Panc1 (cell line): ENCODE results near the gene AQP1. TPM values are rescaled to one million over a fixed set of nuclear protein-coding genes. Genes with fewer than 3 reads are reported as not detected.

Experiments
- ATAC-seq: fragments of 200-7000 bp; cut with Tn5 transposase; 2 replicates; pipeline ENCODE4 v1.9.1; 2020; ENCODE audit warnings: mild to moderate bottlenecking, moderate library complexity
- BruUV-seq: library from RNA; stranded (reverse); fragments of 400-500 nt; replicated peaks from 2 replicates; lab custom pipeline; 2021; lab: Mats Ljungman, UMichigan
- CTCF ChIA-PET: fragments of 300-600 bp; sonication (Branson Sonifier 250); formaldehyde crosslinking; loops from one replicate; lab custom pipeline; 2022; ENCODE audit warnings: antibody characterized with exemption; lab: Charles Lee
- POLR2A ChIA-PET: fragments of 300-600 bp; sonication (Branson Sonifier 250); formaldehyde crosslinking; loops from one replicate; lab custom pipeline; 2022; ENCODE audit warnings: antibody characterized with exemption; lab: Charles Lee
- DNase-seq: peaks from one replicate; pipeline ENCODE4 v3.0.0-alpha.2; 2010; ENCODE audit warnings: low read depth, low spot score
- H3K27ac ChIP-seq: 2 replicates; pipeline ENCODE4 v1.5.1; 2011; ENCODE audit warnings: mild to moderate bottlenecking, low read length, inconsistent platforms
- H3K27me3 ChIP-seq: fragments of 200-500 bp; sonication (Bioruptor generic); 2 replicates; pipeline ENCODE4 v1.6.0; 2014; ENCODE audit warnings: low read length, inconsistent platforms; ENCODE audit not compliant: control insufficient read depth, insufficient read depth
- H3K36me3 ChIP-seq: fragments of 200-500 bp; sonication (Bioruptor generic); 2 replicates; pipeline ENCODE4 v1.5.1; 2014; ENCODE audit warnings: inconsistent platforms, mild to moderate bottlenecking, low read length, moderate library complexity; ENCODE audit not compliant: control insufficient read depth, insufficient read depth
- H3K4me1 ChIP-seq: 2 replicates; pipeline ENCODE4 v1.5.1; 2011; ENCODE audit warnings: inconsistent platforms, mild to moderate bottlenecking, low read length, moderate library complexity; ENCODE audit not compliant: control insufficient read depth, insufficient read depth
- H3K4me3 ChIP-seq, 2 experiments: 2 replicates each; pipeline ENCODE4 v1.5.1; 2011 to 2012; ENCODE audit warnings: low read depth in 2 of 2, low read length in 2 of 2, mild to moderate bottlenecking in 2 of 2, inconsistent platforms in 1 of 2, moderate library complexity in 1 of 2
- H3K9me3 ChIP-seq: fragments of 200-500 bp; sonication (Bioruptor generic); 2 replicates; pipeline ENCODE4 v1.5.1; 2014; ENCODE audit warnings: low read depth, mild to moderate bottlenecking, inconsistent platforms, low read length, moderate library complexity; ENCODE audit not compliant: control insufficient read depth, insufficient read depth
- CTCF ChIP-seq: fragments of 450-650 bp; IDR thresholded peaks from 2 replicates; pipeline ENCODE4 v1.5.1; 2017; ENCODE audit warnings: mild to moderate bottlenecking
- POLR2AphosphoS5 ChIP-seq: IDR thresholded peaks from 2 replicates; pipeline ENCODE4 v1.6.1; 2012; ENCODE audit warnings: mild to moderate bottlenecking, low read depth, low read length, moderate library complexity
- REST ChIP-seq, 2 experiments: IDR thresholded peaks; 2 replicates each; pipeline ENCODE4 v1.6.1; 2011 to 2012; ENCODE audit warnings: low read depth in 2 of 2, control low read depth in 1 of 2, low read length in 1 of 2, mild to moderate bottlenecking in 1 of 2, moderate library complexity in 1 of 2; ENCODE audit not compliant: insufficient read depth in 1 of 2
- SIN3A ChIP-seq: IDR thresholded peaks from 2 replicates; pipeline ENCODE4 v1.6.1; 2012; ENCODE audit warnings: low read depth, mild to moderate bottlenecking, low read length, moderate library complexity, borderline replicate concordance; ENCODE audit not compliant: insufficient read depth
- TCF7L2 ChIP-seq: IDR thresholded peaks from 2 replicates; pipeline ENCODE4 v1.6.1; 2011; ENCODE audit warnings: mild to moderate bottlenecking, low read depth, low read length, inconsistent platforms
- in situ Hi-C: cut with HindIII; loops from 2 replicates; pipeline ENCODE4 v1.10.0; 2016; ENCODE audit warnings: low sequenced_read_pairs, low pct_unique_long_range_greater_than_20kb
- intact Hi-C: fragments of 100-400 bp; cut with micrococcal nuclease; formaldehyde crosslinking; loops from one replicate; pipeline ENCODE4 v1.10.0; 2022; ENCODE audit not compliant: unreplicated experiment
- total RNA-seq: library from RNA; stranded (reverse); gene quantifications from one replicate; pipeline ENCODE4 v1.2.1, GENCODE V29; 2021; ENCODE audit not compliant: unreplicated experiment

AQP1 gene
- total RNA-seq, 1 experiment from 2014 or later, result 0.57 TPM

- H3K9me3 ChIP-seq, result no peaks in the 10 kb centered on the region
- no peak overlapping the region for H3K27ac ChIP-seq
- H3K27me3 ChIP-seq, result no peaks in the 10 kb centered on the region; the same call in 1 of the 2 replicates
- ChIA-PET CTCF (no interaction called here), POLR2A (no interaction called here)
- peaks cover 13% of the 10 kb centered on the region for H3K4me1 ChIP-seq
- no peak for DNase-seq
- in situ Hi-C loops, result no loop called here
- ATAC-seq, result peak; percentile 31; the same call in 1 of the 2 replicates
- no peak for TF ChIP-seq REST (IDR thresholded peaks at IDR 0.05; ENCODE audit: insufficient read depth in 1 of 2, low read depth in 2 of 2, low read length in 1 of 2)
- no peak for TF ChIP-seq CTCF
- TF ChIP-seq POLR2AphosphoS5, result no peak
- TF ChIP-seq TCF7L2, result no peak
- no peak for TF ChIP-seq SIN3A
- no peak overlapping the region for H3K4me3 ChIP-seq
- BruUV-seq, result no TSS peak
- intact Hi-C loops, result no loop called here
- H3K36me3 ChIP-seq, result no peaks in the 10 kb centered on the region
Observed at GRCh38 chr7:30894866-30895605, 16.6 kb upstream of the AQP1 start.

- CTCF ChIA-PET, result no interaction called here
- POLR2A ChIA-PET, result no interaction called here
Observed at GRCh38 chr7:30896036-30896435, 15.6 kb upstream of the AQP1 start.

More at GRCh38 chr7:30896036-30896435, 15.6 kb upstream of the AQP1 start:
- no TSS peak for BruUV-seq
- H3K9me3 ChIP-seq, result no peaks in the 10 kb centered on the region
- H3K4me1 ChIP-seq, result peaks cover 13% of the 10 kb centered on the region
- DNase-seq (no peak), ATAC-seq (no peak)
- in situ Hi-C loops, result no loop called here
- no peak overlapping the region for H3K4me3 ChIP-seq
- H3K27me3 ChIP-seq, result no peaks in the 10 kb centered on the region
- no peak for TF ChIP-seq TCF7L2
- no peak overlapping the region for H3K27ac ChIP-seq
- intact Hi-C loops, result no loop called here
- H3K36me3 ChIP-seq, result no peaks in the 10 kb centered on the region
